ENCODE measurements around the gene FAM222A.

FAM222A gene

GRCh38 chr12:109785854-109786253 lies 72.2 kb downstream of the FAM222A start:
- no peak overlapping the region for H3K27ac ChIP-seq

DNA sequence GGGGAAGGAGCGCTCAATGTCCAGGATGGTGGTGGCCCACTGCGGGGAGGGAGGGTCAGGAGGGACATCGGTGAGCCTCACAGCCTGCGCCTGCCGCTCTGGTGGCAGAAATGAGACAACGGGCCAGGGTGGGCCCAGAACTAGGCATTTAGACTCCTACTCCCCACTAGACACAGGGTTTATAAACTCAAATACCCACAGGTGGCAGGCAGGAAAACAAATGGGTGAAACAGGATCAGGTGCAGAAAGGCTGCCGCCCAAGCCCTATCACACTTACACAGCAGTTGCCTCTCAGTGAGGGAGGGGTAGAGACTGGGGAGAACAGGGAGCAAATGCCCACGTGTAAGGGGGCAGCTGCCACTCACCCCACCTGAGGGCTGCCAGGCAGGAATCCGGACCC lies 73.2 kb downstream of the FAM222A start:
- no peak overlapping the region for H3K27ac ChIP-seq
- TF ChIP-seq, protein P1, sequence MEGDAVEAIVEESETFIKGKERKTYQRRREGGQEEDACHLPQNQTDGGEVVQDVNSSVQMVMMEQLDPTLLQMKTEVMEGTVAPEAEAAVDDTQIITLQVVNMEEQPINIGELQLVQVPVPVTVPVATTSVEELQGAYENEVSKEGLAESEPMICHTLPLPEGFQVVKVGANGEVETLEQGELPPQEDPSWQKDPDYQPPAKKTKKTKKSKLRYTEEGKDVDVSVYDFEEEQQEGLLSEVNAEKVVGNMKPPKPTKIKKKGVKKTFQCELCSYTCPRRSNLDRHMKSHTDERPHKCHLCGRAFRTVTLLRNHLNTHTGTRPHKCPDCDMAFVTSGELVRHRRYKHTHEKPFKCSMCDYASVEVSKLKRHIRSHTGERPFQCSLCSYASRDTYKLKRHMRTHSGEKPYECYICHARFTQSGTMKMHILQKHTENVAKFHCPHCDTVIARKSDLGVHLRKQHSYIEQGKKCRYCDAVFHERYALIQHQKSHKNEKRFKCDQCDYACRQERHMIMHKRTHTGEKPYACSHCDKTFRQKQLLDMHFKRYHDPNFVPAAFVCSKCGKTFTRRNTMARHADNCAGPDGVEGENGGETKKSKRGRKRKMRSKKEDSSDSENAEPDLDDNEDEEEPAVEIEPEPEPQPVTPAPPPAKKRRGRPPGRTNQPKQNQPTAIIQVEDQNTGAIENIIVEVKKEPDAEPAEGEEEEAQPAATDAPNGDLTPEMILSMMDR (conservative IDR thresholded peaks at IDR 0.05): no peak

More at GRCh38 chr12:109785854-109786253, 72.2 kb downstream of the FAM222A start:
- TF ChIP-seq, protein P1 (conservative IDR thresholded peaks at IDR 0.05): no peak

GRCh38 chr12:109789526-109790048 lies 76.0 kb downstream of the FAM222A start:
- TF ChIP-seq, protein P1 (conservative IDR thresholded peaks at IDR 0.05): no peak
- no peak overlapping the region for H3K27ac ChIP-seq

- TF ChIP-seq, protein P1 (conservative IDR thresholded peaks at IDR 0.05): no peak
- H3K27ac ChIP-seq: no peak overlapping the region
These were observed 79.4 kb downstream of the FAM222A start for GRCh38 chr12:109792992-109793391.

DNA sequence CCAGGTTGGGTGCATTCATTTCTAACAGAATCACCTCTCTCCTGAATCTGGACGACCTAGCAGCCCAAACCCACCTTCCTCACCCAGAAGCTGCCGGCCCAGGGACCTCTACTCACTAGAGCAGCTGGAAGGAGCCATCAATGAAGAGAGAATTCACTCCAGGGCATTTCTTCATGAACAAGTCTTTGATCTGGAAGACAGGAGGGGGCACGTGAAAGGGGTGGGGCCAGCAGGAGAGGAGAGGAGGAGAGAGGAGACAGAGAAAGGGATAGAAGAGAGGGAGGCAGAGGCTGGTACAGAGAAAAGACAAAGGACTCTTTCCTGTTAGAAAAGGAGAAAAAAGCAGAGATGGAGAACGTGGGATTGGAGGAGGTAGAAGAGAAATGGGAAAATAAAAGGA lies 79.8 kb downstream of the FAM222A start:
- TF ChIP-seq, protein P1 (conservative IDR thresholded peaks at IDR 0.05): no peak
- H3K27ac ChIP-seq: no peak overlapping the region

- no peak overlapping the region for H3K27ac ChIP-seq
These were observed 80.3 kb downstream of the FAM222A start for GRCh38 chr12:109793826-109794501.

GRCh38 chr12:109795023-109795422 lies 81.4 kb downstream of the FAM222A start:
- TF ChIP-seq, protein P1 (conservative IDR thresholded peaks at IDR 0.05): no peak
- H3K27ac ChIP-seq: no peak overlapping the region

More at GRCh38 chr12:109793826-109794501, 80.3 kb downstream of the FAM222A start:
- TF ChIP-seq, protein P1 (conservative IDR thresholded peaks at IDR 0.05): no peak
